ENCODE measurements around the gene SPRYD4.

DNA sequence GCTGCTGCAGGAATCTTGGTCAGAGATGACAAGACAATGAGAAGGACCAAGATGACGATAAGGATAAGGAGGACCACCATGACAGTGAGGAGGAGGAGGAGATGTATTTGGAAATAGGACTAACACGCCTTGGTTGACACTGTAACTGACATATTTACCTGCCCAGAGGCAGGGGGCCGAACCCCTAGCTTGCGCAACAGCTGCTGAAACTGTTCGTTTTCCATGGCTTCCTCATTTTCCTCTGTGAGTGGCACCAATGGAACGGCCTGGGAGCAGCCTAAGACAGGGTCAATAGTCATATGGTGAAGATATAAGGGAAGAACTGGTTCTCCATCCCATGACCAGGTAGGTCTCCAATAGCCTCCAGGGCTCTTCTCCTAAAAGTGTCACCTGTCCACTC is 48.0 kb upstream of the SPRYD4 start:
- TF ChIP-seq, protein P1, sequence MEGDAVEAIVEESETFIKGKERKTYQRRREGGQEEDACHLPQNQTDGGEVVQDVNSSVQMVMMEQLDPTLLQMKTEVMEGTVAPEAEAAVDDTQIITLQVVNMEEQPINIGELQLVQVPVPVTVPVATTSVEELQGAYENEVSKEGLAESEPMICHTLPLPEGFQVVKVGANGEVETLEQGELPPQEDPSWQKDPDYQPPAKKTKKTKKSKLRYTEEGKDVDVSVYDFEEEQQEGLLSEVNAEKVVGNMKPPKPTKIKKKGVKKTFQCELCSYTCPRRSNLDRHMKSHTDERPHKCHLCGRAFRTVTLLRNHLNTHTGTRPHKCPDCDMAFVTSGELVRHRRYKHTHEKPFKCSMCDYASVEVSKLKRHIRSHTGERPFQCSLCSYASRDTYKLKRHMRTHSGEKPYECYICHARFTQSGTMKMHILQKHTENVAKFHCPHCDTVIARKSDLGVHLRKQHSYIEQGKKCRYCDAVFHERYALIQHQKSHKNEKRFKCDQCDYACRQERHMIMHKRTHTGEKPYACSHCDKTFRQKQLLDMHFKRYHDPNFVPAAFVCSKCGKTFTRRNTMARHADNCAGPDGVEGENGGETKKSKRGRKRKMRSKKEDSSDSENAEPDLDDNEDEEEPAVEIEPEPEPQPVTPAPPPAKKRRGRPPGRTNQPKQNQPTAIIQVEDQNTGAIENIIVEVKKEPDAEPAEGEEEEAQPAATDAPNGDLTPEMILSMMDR (IDR thresholded peaks at IDR 0.05), result no peak
- no peak for TF ChIP-seq POLR2A (IDR thresholded peaks at IDR 0.05)

All from thyroid gland (tissue), 4 donors.